ENCODE results near the gene C6orf136.

Gene C6orf136

GRCh38 chr6:30615958-30616810 is 30.7 kb upstream of the C6orf136 start:
- H3K4me3 ChIP-seq (ENCODE audit: low read depth, low read length), result peak overlapping the region; percentile 100

DNA sequence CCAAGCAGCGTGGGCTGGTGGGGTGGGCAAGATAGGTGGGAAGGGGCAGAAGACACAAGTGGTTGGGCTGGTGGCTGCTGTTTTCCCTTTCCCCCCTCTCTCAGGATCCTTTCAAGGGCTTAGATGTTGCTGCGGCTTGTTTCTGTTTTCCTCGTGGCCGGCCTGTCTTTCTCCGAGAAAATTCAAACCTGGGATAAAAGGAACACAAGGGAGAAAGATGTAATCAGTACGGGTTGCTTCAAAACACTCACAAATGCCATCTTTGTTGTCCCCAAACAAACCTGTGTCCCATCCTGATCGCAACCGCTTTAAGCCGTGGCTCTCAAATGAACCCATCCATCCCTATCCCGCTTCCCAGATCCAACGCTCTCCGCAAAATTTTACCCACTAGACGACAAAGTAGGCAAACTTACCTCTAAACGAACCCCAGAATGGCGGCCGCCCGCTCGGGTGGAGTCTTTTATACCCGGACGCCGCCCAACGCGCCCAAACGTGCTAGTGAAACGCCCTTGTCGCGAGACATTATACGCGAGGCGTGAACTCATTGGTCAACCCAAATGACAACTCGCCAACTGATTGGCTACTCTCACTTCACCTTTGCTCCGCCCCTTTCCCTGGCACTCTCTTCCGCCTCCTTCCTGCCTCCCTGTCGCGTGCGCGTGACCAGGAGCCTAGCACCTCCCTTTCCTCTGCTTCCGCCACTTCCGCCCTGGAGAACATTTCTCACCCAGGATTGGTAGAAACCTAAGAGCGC is 29.9 kb upstream of the C6orf136 start, which contains the start of gene PPP1R10:
PPP1R10 (minus strand) TSS at position 433 of the 754 bp plus-strand sequence. CDS start 7,299 bp downstream, outside the sequence.
- H3K4me3 ChIP-seq (ENCODE audit: low read depth, low read length), result peak within 1 kb of the TSS; percentile 100

- peak within 1 kb of the TSS; percentile 100 for H3K4me3 ChIP-seq (ENCODE audit: low read depth, low read length)
These were observed 29.2 kb upstream of the C6orf136 start, which contains the start of gene MRPS18B for GRCh38 chr6:30617565-30618269. Gene MRPS18B, plus strand, starts transcription at chr6:30617840. Its CDS starts 26 bp downstream, at chr6:30617866.

DNA sequence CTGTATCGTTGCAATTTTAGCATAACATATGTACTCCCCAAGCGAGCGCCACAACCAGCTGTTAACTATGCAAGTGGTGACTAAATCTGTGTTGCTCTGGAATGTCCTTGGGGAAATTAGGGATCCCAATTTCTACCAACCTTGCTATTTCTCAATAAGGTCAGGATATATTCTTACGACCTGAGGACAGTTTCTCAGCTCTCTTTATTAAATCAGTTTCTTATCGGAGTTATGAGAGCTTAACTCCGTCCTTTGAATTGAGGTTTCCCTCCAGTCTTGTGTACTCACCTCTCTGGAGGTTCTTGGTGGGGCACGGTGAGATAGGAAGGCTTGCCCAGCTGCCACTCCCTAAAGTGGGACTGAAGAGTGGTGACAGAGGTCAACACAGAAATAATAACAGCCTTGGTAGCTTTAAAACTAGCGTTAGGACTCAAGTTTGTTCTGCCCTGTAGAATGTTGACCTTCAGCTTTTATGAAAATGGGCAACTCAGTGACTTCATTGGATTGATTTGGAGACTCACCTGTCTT is 28.6 kb upstream of the C6orf136 start:
- H3K4me3 ChIP-seq (ENCODE audit: low read depth, low read length), result peak overlapping the region; percentile 90

DNA sequence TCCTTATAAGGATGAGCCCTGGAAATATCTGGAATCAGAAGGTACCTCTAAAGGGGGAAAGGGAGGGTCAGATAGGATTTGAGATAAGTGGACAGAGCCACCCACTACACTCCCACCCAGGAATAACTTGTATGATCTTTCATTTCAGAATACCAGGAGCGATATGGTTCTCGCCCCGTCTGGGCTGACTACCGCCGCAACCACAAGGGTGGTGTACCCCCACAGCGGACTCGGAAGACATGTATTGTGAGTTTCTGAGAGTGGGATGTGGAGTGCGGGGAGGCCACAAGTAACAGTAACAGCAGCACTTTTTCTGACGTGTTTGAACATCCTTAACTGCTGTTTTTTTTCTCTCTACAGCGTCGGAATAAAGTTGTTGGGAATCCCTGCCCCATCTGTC is 27.4 kb upstream of the C6orf136 start:
- H3K4me3 ChIP-seq (ENCODE audit: low read depth, low read length), result no peak overlapping the region

DNA sequence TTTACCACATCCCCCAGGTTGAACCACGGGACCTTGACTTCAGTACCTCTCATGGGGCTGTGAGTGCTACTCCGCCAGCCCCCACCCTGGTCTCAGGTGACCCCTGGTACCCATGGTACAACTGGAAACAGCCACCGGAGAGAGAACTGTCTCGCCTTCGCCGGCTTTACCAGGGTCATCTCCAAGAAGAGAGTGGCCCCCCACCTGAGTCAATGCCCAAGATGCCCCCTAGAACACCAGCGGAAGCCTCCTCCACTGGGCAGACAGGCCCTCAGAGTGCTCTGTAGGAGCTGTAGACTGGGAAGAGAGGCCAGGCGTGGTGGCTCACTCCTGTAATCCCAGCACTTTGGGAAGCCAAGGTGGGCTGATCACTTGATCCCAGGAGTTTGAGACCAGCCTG is 21.4 kb upstream of the C6orf136 start:
- no peak overlapping the region for H3K4me3 ChIP-seq (ENCODE audit: low read depth, low read length)

- H3K4me3 ChIP-seq (ENCODE audit: low read depth, low read length), result peak within 1 kb of the TSS; percentile 49
These were observed 20.2 kb upstream of the C6orf136 start, which contains the start of gene ATAT1 for GRCh38 chr6:30626484-30627366. Gene ATAT1, plus strand, starts transcription at chr6:30626874.

GRCh38 chr6:30635834-30636233 is 11.1 kb upstream of the C6orf136 start:
- H3K4me3 ChIP-seq (ENCODE audit: low read depth, low read length), result no peak overlapping the region

- H3K4me3 ChIP-seq (ENCODE audit: low read depth, low read length), result no peak overlapping the region
These were observed 6.5 kb upstream of the C6orf136 start for GRCh38 chr6:30640481-30640880.

DNA sequence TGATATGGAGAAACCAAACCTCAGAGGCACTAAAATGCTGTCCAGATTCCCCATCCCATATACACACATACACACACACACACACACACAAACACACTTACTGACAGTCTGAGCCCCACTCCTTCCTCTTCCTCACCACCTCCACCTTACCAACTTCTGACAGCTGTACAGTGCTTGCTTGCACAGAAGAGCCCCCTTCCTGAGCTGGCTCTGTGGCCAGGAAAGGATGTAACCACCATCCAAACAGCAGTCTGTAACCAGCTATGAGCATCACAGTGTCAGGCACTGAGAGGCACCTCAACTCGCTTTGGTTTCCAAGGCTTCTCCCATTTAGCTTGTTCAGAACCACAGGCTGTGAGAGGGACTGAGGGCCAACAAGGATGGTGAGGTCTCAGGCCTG is 5.9 kb upstream of the C6orf136 start:
- H3K4me3 ChIP-seq (ENCODE audit: low read depth, low read length), result no peak overlapping the region

DNA sequence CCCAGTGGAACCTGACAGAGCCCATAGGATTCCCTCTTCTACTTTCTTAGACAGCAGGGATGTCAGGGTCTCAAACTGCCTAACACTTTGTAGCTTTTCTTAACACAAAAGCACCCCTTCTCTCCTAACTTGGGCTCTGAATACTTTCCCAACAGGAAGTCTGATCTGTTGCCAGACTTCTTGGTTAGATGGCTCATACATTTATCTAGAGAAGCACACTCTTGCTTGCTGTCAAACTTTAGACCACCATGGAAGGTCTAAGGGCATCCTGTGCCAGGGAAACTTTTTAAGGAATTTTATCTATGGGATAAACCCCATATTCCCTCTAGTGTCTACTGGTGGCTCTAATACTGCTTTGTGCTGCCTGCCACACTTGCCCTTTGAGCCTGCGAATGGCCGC is 3.3 kb upstream of the C6orf136 start:
- no peak overlapping the region for H3K4me3 ChIP-seq (ENCODE audit: low read depth, low read length)

GRCh38 chr6:30644769-30645168 is 2.2 kb upstream of the C6orf136 start:
- H3K4me3 ChIP-seq (ENCODE audit: low read depth, low read length), result no peak overlapping the region

GRCh38 chr6:30645989-30646388 is 944 bp upstream of the C6orf136 start:
- no peak overlapping the region for H3K4me3 ChIP-seq (ENCODE audit: low read depth, low read length)

DNA sequence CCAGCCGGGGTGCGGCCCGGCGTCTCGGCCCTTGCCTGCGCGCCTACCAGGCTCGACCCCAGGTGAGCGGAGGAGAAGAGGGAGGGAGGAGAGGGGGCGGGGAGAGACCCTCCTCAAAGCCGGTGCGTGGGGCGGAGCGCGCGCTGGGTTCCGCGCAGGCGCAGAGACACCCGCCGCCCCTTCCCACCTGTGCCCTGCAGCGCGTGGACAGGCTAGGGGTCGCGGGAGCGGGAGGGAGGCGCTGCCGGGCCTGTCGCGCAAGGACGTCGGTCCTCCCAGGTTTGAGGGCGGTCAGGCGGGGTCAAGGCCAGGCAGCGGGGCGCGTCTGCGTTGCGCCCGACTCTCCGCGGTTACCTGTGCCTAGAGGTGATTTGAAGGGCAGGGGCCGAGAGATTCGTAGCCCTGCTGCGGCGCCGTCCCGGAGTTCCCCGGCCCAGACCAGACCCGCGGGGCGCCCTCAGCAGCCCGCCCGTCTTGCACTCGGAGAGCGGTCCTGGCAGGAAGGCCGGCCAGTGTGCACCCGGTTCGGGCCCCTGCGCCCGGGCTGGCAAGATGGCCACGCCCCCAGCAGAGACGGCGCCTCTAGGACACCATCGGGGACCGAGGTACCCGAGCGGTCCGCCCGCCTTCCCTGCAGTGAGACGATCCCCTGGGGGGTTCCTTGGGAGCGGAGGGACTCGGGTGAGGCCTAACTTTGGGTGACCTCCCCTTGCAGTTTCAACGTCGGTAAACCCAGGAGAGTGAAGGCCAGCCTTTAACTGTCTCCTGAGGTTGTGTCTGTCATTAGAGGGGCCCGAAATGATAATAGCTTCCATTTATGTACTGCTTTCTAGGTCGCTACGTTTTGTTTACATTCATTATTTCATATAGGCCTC is 546 bp downstream of the C6orf136 start:
- H3K4me3 ChIP-seq (ENCODE audit: low read depth, low read length), result peak overlapping the region; percentile 91

- H3K4me3 ChIP-seq (ENCODE audit: low read depth, low read length), result no peak overlapping the region
These were observed 4.2 kb downstream of the C6orf136 start for GRCh38 chr6:30651143-30651542.

DNA sequence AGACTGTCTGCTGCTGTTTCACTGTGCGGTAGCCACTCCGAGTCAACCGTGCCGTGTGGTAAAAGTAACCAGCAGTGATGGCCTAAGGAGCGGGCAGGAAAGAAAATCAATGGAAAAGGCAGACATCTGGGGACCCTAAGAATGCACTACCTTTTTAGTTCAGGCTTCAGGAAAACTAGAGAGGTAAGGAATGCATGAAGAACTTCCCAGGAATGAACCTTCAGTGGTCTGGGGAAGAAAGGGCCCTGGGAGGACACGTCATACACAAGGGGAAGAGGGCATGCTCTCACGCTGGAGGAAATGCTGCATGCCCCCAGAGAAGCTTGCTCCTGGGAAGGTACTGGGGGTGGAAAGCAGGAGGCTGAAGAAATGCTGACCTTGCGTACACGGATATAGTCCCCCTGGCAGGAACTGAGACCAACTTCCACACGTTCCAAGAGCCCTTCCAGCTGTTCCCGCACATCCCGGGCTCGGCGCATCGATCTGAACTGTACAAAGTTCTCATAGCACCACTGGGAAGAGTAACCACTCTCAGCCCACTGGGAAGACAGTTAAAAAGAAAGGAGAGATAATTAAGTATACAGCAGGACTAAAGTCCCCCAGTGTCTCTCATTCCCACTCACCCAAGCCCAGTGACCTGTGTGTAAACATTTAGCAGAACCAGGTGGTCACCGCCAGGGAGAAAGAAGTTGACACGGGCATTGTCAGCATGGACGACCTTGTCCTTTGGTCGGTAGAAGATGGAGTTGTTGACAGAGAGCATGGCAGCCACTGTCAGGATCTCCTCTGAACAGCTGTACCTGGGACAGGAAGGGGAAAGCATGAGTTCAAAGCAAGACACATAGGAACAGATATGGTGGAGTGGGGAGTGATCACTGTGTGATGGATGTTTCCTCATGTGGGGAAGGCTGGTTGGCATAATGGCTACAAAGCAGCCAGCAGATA is 8.1 kb downstream of the C6orf136 start:
- no peak overlapping the region for H3K4me3 ChIP-seq (ENCODE audit: low read depth, low read length)

- H3K4me3 ChIP-seq (ENCODE audit: low read depth, low read length), result no peak overlapping the region
These were observed 8.8 kb downstream of the C6orf136 start for GRCh38 chr6:30655743-30656094.

GRCh38 chr6:30656513-30656912 is 9.6 kb downstream of the C6orf136 start:
- no peak overlapping the region for H3K4me3 ChIP-seq (ENCODE audit: low read depth, low read length)
